ENCODE data around the gene GGNBP2.

DNA sequence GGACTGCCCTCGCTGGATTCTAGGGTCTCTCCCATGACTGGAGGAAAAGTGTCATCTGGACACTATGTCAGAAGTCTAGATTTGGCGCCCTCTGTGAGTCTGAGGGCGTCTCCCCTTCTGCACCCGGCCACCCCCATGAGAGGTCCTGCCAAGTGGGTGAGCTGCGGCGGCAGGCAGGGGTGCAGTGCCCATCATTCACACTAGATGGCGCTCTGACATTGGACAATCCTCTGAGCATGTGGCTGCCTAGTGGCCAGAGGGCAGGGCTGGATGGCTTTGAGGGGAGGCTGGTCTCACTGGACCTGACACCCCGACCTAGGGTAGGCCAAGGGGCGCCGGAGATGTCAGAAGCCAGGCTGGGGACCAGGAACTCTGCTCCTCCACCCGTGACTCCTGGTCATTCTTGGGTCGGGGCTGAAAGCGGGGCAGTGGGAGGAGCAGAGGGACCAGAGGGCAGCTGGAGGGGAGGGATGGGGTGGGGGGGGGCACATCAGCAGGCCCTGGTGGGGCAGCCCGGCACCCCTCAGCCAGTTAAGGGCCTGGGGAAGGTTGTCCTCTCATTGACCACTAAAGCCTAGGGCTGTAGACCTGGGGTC is 84.6 kb downstream of the GGNBP2 start:
- TF ChIP-seq CTCF (conservative IDR thresholded peaks at IDR 0.05 in 1 of 2, IDR thresholded peaks at IDR 0.05 in 1 of 2; ENCODE audit: low read depth in 1 of 2, low read length in 2 of 2): peak; percentile 93 to 96
- TF ChIP-seq EZH2 (IDR thresholded peaks at IDR 0.05; ENCODE audit: low read length, missing control alignments): no peak

Measured in fibroblast of lung (primary cell).